GM21619 (cell line): Measurements from ENCODE around the gene NR2F1.

Experiments
- ATAC-seq: cut with Tn5 transposase; IDR thresholded peaks from one replicate; pipeline ENCODE4 v1.9.1; 2021; ENCODE audit not compliant: unreplicated experiment

NR2F1 gene

DNA sequence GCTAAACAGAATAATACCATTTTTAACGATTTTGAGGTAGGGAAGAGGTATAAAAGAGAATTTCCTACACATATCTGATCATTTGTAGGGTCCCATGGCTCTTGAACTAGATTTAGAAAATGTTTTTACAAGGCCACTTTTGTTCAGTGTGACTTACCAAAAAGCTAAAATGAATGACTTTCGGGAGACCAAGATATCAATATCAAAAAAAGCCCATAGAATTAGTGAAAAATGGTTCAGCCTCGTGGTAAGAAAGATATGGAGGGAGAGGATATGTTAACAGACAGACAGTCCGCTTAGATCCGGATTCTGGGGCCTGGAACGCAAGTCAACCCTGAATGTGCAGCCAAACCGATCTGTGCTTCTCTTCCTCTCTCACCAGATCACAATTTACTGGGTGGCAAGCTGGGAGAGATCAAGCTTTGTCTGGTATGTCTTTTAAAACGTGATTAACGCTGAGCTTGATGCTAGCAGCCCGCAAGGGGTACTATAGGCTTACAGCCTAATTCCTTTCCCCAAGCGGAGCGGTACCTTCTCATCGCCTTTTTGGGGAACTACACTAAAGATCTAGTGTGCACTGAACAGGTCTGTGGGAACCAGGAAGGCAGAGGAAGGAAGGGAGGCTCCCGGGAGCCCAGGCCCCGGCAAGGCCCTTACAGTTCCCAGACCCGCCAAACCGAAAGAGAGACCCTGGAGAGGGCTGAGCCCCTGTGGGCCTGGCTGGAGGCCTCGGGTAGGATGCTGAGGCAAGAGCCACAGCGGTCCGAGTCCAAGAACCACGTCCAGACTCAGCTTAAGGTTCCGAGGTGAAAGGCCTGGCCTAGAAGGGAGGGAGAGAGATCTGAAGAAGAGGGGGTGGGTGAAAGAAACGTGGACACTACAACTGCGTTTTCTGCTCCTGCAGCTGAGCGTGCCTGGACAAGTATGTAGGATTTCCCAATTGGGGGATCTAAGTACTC, 4.9 kb upstream of the NR2F1 start:
- no peak for ATAC-seq

GRCh38 chr5:93578813-93579691, 4.0 kb upstream of the NR2F1 start:
- no peak for ATAC-seq

DNA sequence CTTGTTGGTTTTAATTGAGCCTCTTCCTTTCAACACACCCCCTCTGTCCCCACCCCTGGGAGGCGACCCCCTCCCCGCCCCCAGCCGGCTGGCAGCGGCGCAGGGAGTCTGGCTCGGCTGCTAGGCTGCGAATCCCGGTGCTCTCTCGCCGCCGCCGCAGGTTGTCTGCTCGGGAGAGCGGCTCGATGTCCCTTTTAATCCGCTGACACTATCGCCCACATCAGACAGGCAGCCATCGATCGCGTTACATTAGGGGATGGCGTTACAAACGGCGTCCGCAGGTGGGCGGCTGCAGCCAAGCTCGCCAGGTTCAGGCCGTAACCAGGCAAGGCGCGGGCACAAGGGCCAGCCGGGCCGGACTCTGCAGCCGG, 3.3 kb upstream of the NR2F1 start:
- no peak for ATAC-seq

DNA sequence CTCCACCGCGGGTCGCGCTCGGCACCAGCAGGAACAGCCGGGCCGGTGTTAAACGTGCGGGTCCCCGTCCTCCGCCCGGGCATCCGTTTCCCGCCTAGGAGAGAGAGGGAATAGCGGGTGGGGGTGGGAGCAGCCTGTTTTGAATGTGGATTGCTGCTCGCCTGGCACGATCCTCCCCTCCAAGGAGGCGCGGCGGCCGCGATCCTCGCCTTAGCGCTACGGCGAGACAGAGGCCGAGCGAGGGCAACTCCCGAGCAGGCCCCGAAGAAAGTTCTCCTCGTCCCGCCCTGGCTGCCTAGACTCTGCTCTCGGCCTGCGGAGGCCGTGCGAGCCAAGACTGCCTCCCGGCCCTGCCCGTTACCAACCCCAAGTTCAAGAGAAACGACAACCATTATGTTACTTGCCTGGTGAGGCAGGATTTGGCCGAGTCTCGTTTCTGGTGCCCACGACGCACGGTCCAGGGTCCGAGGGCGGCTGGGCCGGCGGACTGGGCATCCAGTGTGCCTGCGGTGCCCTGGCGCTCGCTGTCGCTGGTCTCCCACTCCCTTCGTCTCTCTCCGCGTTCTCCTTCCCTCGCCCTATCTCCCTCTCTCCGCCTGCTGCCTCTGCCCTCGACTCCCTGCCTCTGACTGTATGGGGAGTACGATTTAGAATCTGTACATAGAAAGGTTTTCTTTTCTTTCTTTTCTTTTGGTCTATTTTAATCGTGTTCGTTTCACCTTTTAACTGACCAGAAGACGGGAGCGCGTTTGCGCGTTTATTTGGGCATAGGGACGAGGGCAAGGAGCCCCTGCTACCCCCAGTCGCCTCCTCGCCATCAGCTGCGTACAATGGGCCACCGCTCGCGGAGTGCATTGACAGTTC, 2.7 kb upstream of the NR2F1 start:
- ATAC-seq = no peak

- peak; percentile 23 for ATAC-seq
Measured at GRCh38 chr5:93580927-93581445, 2.0 kb upstream of the NR2F1 start, which contains the start of gene NR2F1-AS1. NR2F1-AS1 (minus strand) TSS chr5:93581219.

DNA sequence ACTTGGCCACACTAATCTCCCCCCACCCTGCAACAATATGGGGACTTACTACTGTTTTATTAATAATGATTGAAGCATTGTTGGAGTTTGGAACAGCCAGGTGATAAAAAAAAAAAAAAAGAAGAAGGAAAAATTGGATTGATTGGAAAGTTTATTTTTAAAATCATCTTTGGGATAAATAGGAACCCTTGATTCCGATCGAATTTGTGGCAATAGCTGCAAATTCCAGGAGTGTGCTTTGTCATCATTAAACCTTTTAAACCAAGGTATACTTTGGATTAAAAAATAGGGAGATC, 907 bp upstream of the NR2F1 start:
- ATAC-seq = no peak

DNA sequence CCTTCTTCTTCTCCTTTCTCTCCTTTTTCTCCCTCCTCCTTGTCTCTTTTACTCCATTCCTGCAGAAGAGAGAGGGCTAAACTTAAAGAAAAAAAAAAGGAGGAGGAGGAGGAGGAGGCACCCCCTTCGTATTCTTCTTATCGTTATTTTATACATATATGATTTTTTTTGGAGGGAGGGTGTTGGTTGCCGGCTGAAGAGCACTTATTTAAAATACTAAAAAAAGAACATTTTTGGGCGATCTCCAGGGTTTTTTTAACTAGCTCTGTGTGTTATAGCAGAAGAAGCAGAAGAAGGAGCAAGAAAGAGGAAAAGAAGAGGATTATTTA, 381 bp downstream of the NR2F1 start:
- no peak for ATAC-seq

GRCh38 chr5:93583768-93584595, 960 bp downstream of the NR2F1 start:
- no peak for ATAC-seq

GRCh38 chr5:93584596-93585040, 1.6 kb downstream of the NR2F1 start:
- no peak for ATAC-seq

DNA sequence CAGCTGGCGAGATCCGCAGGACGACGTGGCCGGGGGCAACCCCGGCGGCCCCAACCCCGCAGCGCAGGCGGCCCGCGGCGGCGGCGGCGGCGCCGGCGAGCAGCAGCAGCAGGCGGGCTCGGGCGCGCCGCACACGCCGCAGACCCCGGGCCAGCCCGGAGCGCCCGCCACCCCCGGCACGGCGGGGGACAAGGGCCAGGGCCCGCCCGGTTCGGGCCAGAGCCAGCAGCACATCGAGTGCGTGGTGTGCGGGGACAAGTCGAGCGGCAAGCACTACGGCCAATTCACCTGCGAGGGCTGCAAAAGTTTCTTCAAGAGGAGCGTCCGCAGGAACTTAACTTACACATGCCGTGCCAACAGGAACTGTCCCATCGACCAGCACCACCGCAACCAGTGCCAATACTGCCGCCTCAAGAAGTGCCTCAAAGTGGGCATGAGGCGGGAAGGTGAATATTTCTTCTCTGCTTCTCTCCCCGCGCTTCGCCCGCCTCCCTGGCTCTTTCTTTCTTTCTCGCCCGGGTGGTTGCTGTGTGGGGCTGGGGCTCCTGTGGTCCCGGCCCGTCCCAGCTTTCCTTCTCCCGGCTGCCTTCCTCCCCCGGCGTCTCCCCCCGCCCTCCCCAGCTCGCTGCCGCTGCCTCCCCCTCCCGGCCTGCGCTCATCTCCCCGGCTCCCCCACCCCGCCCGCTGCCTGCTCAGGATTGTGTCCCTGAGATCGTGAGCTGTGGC, 2.2 kb downstream of the NR2F1 start:
- no peak for ATAC-seq

DNA sequence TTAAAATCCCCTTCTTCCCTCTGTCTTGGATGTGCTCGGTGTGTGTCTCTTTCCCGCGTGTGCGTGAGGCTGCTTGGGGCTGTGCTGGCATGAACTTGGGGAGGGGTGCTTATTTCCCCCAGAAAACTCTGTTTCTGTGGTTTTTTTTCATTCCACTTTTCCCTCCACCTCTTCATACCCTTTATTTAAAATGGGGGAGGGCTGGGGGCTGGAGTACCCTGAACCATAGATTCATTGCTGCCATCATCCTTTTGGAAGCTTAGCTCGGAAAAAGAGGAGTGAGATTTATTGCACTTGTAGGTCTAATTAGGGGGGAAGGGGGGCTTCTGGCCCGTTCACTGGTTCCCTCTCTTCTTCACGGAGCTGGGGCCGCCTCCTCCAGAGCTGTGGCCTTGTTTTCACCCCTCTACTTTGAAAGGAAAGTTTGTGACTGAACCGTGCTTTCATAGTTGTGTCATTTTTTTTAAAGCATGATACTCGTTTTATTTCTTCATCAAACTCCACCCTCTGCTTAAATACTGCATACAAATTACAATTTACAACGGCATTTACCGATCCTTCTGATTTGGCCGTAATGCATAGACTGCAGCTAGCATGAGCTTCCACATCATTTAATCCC, 2.9 kb downstream of the NR2F1 start:
- ATAC-seq = no peak

GRCh38 chr5:93586736-93587596, 3.9 kb downstream of the NR2F1 start:
- no peak for ATAC-seq

- no peak for ATAC-seq
Measured at GRCh38 chr5:93587597-93588351, 4.8 kb downstream of the NR2F1 start.

DNA sequence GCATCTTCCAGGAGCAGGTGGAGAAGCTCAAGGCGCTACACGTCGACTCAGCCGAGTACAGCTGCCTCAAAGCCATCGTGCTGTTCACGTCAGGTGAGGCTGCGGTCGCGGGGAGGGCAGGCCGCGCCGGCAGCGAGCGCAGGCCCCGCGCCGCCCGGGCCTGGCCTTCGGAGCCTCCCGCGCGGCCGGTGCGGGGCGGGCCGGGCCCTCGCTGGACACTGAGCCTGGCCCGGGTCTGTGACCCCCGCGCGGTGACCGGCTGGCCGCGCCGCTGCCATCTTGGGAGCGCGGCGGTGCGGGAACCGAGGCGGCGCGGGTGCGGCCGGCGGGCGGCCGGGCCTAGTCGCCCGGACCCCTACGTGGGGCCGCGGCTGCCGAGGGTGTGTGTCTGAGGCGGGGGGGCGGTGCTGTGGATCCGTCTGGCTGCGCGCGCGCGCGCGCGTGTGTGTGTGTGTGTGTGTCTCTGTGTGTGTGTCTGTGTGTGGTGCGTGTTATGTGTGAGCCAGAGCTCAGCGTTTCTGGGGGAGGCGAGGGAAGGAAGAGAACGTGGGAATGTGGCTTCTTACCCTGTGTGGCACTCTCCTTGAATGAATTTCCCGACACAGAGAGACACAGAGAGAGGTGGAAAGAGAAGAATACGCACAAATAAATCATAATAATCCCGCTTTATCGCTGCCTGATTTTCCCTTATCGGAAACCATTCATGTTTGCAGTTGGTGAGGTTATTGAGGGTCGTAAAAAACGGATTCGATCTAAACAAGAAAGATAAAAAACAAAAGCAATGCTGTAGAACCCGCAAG, 5.5 kb downstream of the NR2F1 start:
- ATAC-seq = no peak

DNA sequence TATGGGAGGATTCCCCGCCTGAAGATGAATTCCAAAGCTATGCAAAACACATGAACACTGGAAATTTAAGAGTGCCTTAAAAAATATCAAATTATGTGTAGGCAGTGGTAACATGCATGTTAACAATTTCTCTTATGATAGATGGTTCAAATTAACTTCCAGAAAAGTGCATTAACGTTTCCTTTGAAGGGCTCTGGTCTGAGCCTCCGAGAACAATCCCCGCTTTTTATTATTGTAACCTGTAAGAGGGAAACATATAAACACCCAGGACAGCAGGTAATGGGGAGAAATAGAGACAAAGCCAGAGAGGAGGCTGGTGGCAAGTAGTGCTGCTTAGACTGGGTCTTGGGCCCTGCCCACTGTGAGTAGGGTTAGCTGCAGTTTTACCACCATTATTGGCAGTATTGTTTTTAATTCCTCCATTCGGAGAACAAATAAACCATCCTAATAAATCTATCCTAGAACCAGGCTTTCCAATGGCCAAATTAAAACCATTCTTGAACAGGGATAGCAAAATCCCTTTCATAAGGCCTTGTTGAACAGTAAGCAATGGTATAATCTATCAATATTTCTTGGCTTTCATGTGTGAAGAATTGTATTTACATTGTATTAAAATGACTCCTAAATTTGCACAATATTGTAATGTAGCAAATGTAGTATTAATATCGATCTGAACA, 6.3 kb downstream of the NR2F1 start:
- ATAC-seq = no peak

DNA sequence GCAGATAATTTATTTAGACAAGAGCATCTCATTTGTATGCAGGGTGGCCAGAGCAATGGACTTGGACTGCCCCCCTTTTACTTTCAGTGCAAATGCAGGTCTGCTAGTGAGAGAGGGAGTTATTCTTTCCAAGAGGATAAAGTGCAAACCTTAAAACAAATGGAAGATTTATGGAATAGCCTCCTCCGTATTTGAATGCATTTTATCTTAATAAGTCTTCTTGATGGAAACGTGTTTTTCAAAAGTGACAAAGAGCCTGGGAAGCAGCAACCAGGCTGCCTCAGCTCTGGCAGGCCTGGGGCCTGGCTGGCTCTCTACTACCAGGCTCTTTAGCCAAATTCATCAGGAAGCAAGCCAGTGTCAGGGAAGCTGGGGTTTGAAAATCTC, 6.8 kb downstream of the NR2F1 start:
- ATAC-seq = no peak
